ENCODE measurements around the gene LRCH4. TPM values are rescaled to one million over a fixed set of nuclear protein-coding genes. Genes with fewer than 3 reads are reported as not detected.

LRCH4 gene
- polyA plus RNA-seq, 3 donors from 2014 or later = 78.9 to 125 (median 90.4) TPM

GRCh38 chr7:100614308-100614861, 28.5 kb upstream of the LRCH4 start:
- H3K27ac Mint-ChIP-seq = peak overlapping the region in 1 of 6 donors; percentile 14
- H3K27me3 Mint-ChIP-seq (ENCODE audit: low read depth in 3 of 3) = peaks cover 3 to 10% (median 7%) of the 10 kb centered on the region in 3 donors

DNA sequence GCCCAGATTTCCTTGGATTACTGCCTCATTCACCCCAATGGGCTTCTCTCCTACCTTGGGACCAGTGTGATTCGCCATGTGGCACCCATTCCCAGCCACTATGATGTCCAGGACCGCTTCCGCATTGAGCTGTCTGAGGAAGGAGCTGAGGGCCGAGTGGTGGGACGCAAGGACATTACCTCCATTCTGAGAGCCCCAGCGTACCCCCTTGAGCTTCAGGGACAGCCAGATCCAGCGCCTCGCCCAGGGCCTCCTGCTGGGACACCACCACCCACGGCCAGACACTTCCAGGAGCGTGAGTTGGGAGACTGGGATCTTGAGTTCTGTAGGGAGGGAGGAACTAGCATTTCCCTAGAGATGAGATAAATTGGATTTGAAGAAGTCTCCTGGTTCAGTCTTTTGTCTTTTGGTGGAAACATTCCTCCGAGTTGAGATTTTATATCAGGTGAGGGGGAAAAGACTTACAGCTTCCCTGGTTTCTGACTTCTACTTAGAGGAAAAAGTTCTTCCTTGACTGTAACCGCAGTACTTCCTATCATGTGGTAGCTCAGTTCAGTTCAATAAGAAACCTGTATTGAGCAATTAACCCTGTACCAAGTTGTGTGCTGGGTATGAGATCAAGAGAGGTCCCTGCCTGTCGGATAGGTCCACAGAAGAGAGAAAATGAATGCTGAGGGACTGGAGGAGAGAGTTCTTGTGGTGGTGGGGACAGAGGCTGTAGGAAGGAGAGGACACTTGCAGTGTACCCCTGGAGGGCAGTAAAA, 27.7 kb upstream of the LRCH4 start:
- Mint-ChIP-seq H3K4me1 (peaks cover 24 to 26% of the 10 kb centered on the region in 2 donors), H3K27me3 (ENCODE audit: low read depth in 3 of 3) (peaks cover 3 to 11% (median 7%) of the 10 kb centered on the region in 3 donors), H3K4me3 (peak overlapping the region; percentile 79 to 98 (median 85)), H3K36me3 (no peaks in the 10 kb centered on the region), H3K9me3 (no peaks in the 10 kb centered on the region), H3K27ac (peak overlapping the region in 5 of 6 donors; percentile 6 to 89 (median 22))
- no peak for DNase-seq

More at GRCh38 chr7:100614308-100614861, 28.5 kb upstream of the LRCH4 start:
- H3K9me3 Mint-ChIP-seq = no peaks in the 10 kb centered on the region
- H3K4me3 Mint-ChIP-seq = peak overlapping the region in 1 of 5 donors; percentile 72
- H3K36me3 Mint-ChIP-seq = no peaks in the 10 kb centered on the region
- no peak for DNase-seq
- peaks cover 24 to 26% of the 10 kb centered on the region in 2 donors for H3K4me1 Mint-ChIP-seq

DNA sequence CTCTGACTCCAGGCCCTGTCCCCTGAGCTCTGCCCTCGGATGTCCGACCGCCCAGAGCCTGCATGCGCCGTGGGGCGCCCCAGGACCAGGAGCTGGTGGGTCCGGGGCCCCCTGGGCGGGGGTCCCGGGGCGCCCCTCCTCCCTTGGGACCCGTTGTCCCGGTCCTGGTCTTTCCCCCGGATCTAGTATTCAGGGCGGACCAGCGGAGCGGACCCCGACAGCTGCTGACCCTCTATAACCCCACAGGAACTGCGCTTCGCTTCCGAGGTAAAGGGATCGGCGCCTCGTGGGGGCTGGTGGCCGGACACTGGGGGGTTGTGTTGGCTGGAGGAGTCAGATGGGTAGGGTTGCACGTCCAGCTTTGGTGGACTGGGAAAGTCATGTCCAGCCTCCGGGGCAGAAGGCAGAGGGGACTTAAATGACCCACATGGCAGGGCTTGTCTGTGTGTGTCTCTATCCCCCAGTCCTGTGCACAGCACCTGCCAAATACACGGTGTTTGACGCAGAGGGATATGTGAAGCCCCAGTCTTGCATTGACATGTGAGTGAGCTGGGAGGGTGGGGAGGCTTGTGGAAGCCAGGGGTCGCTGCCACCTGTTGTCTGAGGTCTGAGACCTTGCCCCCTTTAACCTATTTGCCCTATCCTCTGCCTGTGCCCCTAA, 26.9 kb upstream of the LRCH4 start:
- Mint-ChIP-seq H3K9me3 (no peaks in the 10 kb centered on the region), H3K27ac (peak overlapping the region; percentile 32 to 97 (median 70)), H3K27me3 (ENCODE audit: low read depth in 3 of 3) (peaks cover 3 to 11% (median 7%) of the 10 kb centered on the region in 3 donors), H3K36me3 (no peaks in the 10 kb centered on the region), H3K4me3 (peak overlapping the region; percentile 79 to 100 (median 85)), H3K4me1 (peaks cover 24 to 26% of the 10 kb centered on the region in 2 donors)
- DNase-seq = no peak

DNA sequence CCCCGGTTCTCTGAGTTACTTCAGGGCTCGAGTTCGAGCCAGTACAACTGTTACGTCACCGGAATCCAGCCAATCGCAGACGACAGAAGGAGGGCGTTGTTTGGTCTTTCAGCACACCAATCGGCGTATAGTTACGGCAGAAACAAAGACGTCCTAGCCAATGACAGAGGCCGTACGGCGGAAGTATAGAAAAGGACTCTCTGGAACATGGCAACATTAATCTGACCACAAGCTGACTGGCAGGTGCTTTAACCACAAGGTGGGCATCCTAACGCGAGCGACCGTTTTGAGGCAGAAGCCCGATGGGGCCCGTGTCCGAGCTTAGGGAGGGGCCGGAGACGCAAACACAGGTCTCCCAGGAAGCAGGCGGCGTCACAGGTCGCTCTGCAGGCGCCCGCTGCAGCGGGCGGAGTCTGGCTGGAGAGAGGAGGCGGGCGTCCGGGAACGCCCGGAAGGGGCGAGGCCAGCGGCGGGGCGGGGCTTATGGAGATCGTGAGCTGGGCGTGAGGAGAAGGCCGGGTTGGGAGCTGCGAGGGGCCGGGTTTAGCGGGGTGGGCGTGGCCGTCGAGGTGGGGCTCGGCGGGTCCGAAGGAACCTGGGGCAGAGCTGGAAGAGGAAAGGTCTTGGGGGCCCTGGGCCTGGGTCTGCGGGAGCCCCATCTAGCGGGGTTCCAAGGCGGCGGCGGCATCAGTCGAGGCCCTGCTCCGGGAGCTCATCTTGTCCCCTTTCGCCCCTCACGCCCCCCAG, 26.2 kb upstream of the LRCH4 start, which contains the start of gene MOSPD3:
MOSPD3 (plus strand) TSS at position 558 of the 747 bp plus-strand sequence. CDS start 252 bp downstream, outside the sequence.
- peak within 1 kb of the TSS; percentile 98 to 100 (median 99) for H3K4me3 Mint-ChIP-seq

DNA sequence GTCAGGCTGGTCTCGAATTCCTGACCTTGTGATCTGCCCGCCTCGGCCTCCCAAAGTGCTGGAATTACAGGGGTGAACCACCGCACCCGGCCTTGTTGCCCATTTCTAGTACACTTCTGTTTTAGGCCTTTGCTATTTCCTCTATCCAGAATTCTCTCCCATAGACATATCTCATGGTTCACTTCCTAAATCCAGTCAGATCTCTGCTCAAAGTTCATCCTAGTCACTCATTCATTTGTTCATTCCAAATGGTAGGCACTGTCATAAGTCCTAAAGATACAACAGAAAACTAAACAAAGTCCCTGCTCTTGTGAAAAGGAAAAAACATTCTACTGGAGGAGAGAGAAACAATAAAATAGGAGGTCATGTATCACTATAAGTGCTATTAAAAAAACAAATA, 24.0 kb upstream of the LRCH4 start:
- Mint-ChIP-seq H3K9me3 (no peaks in the 10 kb centered on the region), H3K4me1 (peaks cover 32 to 34% of the 10 kb centered on the region in 2 donors), H3K36me3 (no peaks in the 10 kb centered on the region), H3K27ac (peak overlapping the region in 2 of 6 donors; percentile 13 to 63), H3K27me3 (ENCODE audit: low read depth in 3 of 3) (peaks cover 3 to 11% (median 7%) of the 10 kb centered on the region in 3 donors), H3K4me3 (peak overlapping the region in 4 of 5 donors; percentile 6 to 100 (median 74))
- DNase-seq = no peak

More for the DNA sequence above, 26.2 kb upstream of the LRCH4 start, which contains the start of gene MOSPD3:
- Mint-ChIP-seq H3K9me3 (no peaks in the 10 kb centered on the region), H3K36me3 (no peaks in the 10 kb centered on the region), H3K27ac (peak within 1 kb of the TSS; percentile 97 to 100 (median 99)), H3K4me1 (peaks cover 24 to 26% of the 10 kb centered on the region in 2 donors), H3K27me3 (ENCODE audit: low read depth in 3 of 3) (peaks cover 3 to 11% (median 7%) of the 10 kb centered on the region in 3 donors)
- DNase-seq = peak; percentile 99

- Mint-ChIP-seq H3K9me3 (no peaks in the 10 kb centered on the region), H3K36me3 (no peaks in the 10 kb centered on the region), H3K4me3 (peak overlapping the region in 2 of 5 donors; percentile 36 to 47), H3K27me3 (ENCODE audit: low read depth in 3 of 3) (peaks cover 3 to 11% (median 3%) of the 10 kb centered on the region in 3 donors), H3K4me1 (peaks cover 22 to 31% of the 10 kb centered on the region in 2 donors), H3K27ac (peak overlapping the region in 1 of 6 donors; percentile 40)
- no peak for DNase-seq
Observed at GRCh38 chr7:100607111-100607510, 21.2 kb upstream of the LRCH4 start.

DNA sequence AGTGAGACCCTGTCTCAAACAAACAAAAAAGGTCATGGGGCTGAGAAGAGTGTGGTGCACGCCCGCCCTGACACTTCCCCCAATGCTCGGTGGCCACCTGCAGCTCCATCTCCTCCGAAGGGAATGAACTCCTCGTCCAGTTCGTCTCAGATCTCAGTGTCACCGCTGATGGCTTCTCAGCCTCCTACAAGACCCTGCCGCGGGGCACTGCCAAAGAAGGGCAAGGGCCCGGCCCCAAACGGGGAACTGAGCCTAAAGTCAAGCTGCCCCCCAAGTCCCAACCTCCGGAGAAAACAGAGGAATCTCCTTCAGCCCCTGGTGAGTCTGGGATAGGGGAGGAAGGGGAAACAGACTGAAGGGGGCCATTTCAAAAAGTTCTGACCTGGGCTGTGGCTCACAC, 20.4 kb upstream of the LRCH4 start:
- peak overlapping the region in 3 of 5 donors; percentile 68 to 90 (median 80) for H3K4me3 Mint-ChIP-seq

GRCh38 chr7:100604976-100605911, 19.3 kb upstream of the LRCH4 start:
- Mint-ChIP-seq H3K4me3 (peak overlapping the region; percentile 80 to 91 (median 90)), H3K27me3 (ENCODE audit: low read depth in 3 of 3) (peaks cover 0 to 8% (median 0%) of the 10 kb centered on the region in 3 donors), H3K9me3 (no peaks in the 10 kb centered on the region), H3K27ac (peak overlapping the region in 5 of 6 donors; percentile 39 to 87 (median 82)), H3K36me3 (no peaks in the 10 kb centered on the region), H3K4me1 (peaks cover 17 to 23% of the 10 kb centered on the region in 2 donors)
- DNase-seq = peak; percentile 26 to 32 (median 28)

More for the DNA sequence above, 20.4 kb upstream of the LRCH4 start:
- Mint-ChIP-seq H3K27me3 (ENCODE audit: low read depth in 3 of 3) (peaks cover 0 to 8% (median 0%) of the 10 kb centered on the region in 3 donors), H3K27ac (no peak overlapping the region), H3K9me3 (no peaks in the 10 kb centered on the region), H3K36me3 (no peaks in the 10 kb centered on the region), H3K4me1 (peaks cover 17 to 25% of the 10 kb centered on the region in 2 donors)
- no peak for DNase-seq

DNA sequence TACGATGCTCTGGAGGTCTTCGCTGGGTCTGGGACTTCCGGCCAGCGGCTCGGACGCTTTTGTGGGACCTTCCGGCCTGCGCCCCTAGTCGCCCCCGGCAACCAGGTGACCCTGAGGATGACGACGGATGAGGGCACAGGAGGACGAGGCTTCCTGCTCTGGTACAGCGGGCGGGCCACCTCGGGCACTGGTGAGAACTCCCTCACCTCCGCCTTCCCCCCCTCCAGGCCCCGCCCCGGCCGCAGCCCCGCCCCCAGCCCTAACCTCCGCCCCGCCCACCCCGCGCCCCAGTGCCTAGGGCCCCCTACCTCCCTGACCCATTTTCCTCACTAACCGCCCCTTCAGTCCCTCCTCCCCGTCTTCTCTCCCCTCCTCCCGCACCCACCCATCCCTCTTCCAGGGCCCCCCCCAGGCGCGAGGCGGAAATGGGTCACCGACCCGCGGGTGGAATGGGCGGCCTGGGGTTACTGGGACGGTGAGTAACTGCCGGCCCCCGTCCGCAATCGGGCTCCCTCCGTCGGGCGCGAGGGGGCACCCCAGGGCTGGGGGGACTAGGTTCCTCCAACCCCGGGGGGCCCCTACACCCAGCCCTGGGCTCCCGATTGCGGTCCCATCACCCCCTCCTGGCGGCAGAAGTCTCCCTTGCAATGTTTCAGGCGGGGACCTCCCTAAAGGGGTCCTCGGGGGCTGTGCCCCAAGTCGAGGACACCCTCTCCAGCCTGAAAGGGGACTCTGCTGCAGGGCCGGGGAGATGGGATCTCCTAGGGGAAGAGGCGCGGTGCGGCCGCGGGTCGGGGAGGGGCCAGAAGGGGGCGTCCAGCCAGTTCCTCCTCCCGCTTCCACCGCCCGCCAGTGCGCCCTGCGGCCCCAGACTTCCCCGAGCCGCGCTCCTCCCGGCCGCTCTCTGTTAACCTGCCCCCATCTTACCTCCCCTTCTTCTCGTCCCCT, 18.4 kb upstream of the LRCH4 start:
- Mint-ChIP-seq H3K4me3 (peak overlapping the region; percentile 90 to 96 (median 91)), H3K4me1 (peaks cover 17 to 21% of the 10 kb centered on the region in 2 donors), H3K9me3 (no peaks in the 10 kb centered on the region), H3K27ac (peak overlapping the region; percentile 91 to 99 (median 98)), H3K27me3 (ENCODE audit: low read depth in 3 of 3) (peaks cover 0 to 5% (median 0%) of the 10 kb centered on the region in 3 donors), H3K36me3 (no peaks in the 10 kb centered on the region)
- DNase-seq = peak; percentile 83 to 88 (median 85)

DNA sequence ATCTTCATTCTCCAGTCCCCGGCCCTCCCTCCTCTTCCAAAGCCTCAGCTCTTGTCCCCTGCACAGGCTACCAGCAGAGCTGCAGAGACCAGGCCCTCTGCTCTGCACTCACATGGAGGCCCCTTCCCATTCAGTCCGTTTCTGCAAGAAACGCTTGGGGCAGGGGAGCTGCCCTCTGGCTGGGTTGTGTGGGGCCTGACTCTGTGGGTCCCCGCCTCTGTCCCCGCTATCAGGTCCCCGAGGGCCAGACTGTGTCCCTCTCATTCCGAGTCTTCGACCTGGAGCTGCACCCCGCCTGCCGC, 17.7 kb upstream of the LRCH4 start:
- Mint-ChIP-seq H3K27ac (peak overlapping the region; percentile 91 to 99 (median 98)), H3K4me1 (peaks cover 17 to 21% of the 10 kb centered on the region in 2 donors), H3K27me3 (ENCODE audit: low read depth in 3 of 3) (peaks cover 0 to 5% (median 0%) of the 10 kb centered on the region in 3 donors), H3K9me3 (no peaks in the 10 kb centered on the region), H3K4me3 (peak overlapping the region; percentile 90 to 96 (median 91)), H3K36me3 (no peaks in the 10 kb centered on the region)
- no peak for DNase-seq

DNA sequence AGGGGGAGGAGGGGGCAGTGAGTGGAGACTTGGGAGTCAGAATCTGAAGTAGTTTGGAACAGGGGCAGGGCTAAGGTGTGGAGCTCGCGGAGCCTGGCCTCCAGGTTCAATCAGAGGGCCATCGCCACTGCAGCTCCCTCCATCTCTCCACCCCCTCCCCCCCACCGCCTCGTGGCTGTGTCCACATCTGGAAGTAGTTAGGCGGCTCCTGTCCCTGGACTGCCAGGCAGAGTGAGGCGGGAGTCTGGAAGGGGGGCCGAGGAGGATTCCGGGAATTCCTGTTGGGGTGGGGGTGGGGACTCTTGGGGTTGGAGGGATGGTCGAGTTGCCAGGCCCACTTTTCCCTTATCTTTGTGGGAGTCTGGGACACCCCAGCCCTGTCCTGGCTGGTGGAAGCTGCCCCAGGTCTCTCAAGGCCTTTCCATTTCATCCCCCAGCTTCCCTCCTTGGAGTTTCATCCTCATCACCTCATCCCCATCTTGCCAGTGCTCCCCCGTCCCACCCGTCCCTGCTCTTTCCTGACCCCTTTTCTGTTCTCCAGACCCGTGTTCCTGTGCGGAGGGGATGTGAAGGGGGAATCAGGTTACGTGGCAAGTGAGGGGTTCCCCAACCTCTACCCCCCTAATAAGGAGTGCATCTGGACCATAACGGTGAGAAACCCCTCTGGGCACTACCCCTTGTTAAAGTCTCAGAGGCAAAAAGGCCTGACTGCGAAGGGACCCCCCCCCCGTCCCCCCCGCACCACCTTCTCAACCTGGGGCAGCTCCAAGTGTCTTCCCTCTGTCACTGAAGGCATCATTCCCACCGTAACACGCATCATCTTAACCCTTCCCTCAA, 17.2 kb upstream of the LRCH4 start:
- Mint-ChIP-seq H3K36me3 (no peaks in the 10 kb centered on the region), H3K4me1 (peaks cover 21% of the 10 kb centered on the region in 2 donors), H3K27me3 (ENCODE audit: low read depth in 3 of 3) (peaks cover 0 to 5% (median 0%) of the 10 kb centered on the region in 3 donors), H3K27ac (peak overlapping the region; percentile 91 to 99 (median 98)), H3K9me3 (no peaks in the 10 kb centered on the region), H3K4me3 (peak overlapping the region; percentile 90 to 96 (median 91))
- DNase-seq = no peak
